Forelimb muscle (tissue), 1 donor: ENCODE results near the gene MEOX1. TPM values are rescaled to one million over a fixed set of nuclear protein-coding genes. Genes with fewer than 3 reads are reported as not detected.
"Not testable (repeated sequence)": the region's sequence is repeated elsewhere in the genome, so short reads cannot be mapped to it uniquely, and the experiment has no call there.

ENCODE experiments used
- DNase-seq: peaks from one replicate; pipeline ENCODE4 v3.0.0-alpha.2; 2013; ENCODE audit warnings: low read depth
- polyA plus RNA-seq: library from polyadenylated mRNA; unstranded; fragments of 120-200 nt; gene quantifications from one replicate; pipeline ENCODE4 v1.2.1, GENCODE V29; 2013; ENCODE audit not compliant: insufficient read length

The MEOX1 gene
- polyA plus RNA-seq, 1 donor, result 10.4 TPM

- no peak for DNase-seq
These were observed 43.4 kb downstream of the MEOX1 start for GRCh38 chr17:43618276-43618675.

- DNase-seq, result no peak
These were observed 44.9 kb downstream of the MEOX1 start for GRCh38 chr17:43616852-43617251.

GRCh38 chr17:43616421-43616820 is 45.3 kb downstream of the MEOX1 start:
- DNase-seq, result no peak

GRCh38 chr17:43616029-43616351 is 45.7 kb downstream of the MEOX1 start:
- DNase-seq, result no peak

GRCh38 chr17:43615330-43616028 is 46.2 kb downstream of the MEOX1 start:
- DNase-seq, result no peak

GRCh38 chr17:43614561-43614960 is 47.2 kb downstream of the MEOX1 start:
- no peak for DNase-seq

- no peak for DNase-seq
These were observed 47.8 kb downstream of the MEOX1 start for GRCh38 chr17:43613917-43614316.

- no peak for DNase-seq
These were observed 49.2 kb downstream of the MEOX1 start for GRCh38 chr17:43612515-43612914.

GRCh38 chr17:43611230-43611969 is 50.3 kb downstream of the MEOX1 start:
- no peak for DNase-seq

- no peak for DNase-seq
These were observed 51.9 kb downstream of the MEOX1 start for GRCh38 chr17:43609613-43610385.

- DNase-seq, result no peak
These were observed 53.4 kb downstream of the MEOX1 start for GRCh38 chr17:43608313-43608712.

GRCh38 chr17:43604549-43604948 is 57.2 kb downstream of the MEOX1 start:
- no peak for DNase-seq

GRCh38 chr17:43603321-43603720 is 58.4 kb downstream of the MEOX1 start:
- no peak for DNase-seq

GRCh38 chr17:43602556-43602955 is 59.2 kb downstream of the MEOX1 start:
- DNase-seq, result not testable (repeated sequence)

GRCh38 chr17:43601280-43602039 is 60.3 kb downstream of the MEOX1 start:
- DNase-seq, result no peak

GRCh38 chr17:43599835-43600234 is 61.9 kb downstream of the MEOX1 start:
- no peak for DNase-seq

GRCh38 chr17:43599046-43599395 is 62.7 kb downstream of the MEOX1 start:
- DNase-seq, result no peak

GRCh38 chr17:43598357-43599045 is 63.2 kb downstream of the MEOX1 start:
- no peak for DNase-seq

- no peak for DNase-seq
These were observed 63.9 kb downstream of the MEOX1 start for GRCh38 chr17:43597624-43598356.

- no peak for DNase-seq
These were observed 66.3 kb downstream of the MEOX1 start for GRCh38 chr17:43595466-43595865.
